ENCODE measurements around the gene PREX1. TPM values are rescaled to one million over a fixed set of nuclear protein-coding genes. Genes with fewer than 3 reads are reported as not detected.

Gene PREX1
- total and polyA plus RNA-seq, 2 donors (not counting 3 experiments of a cell fraction or from before 2014, with no cell fraction given), result 51.3 to 72.9 TPM

DNA sequence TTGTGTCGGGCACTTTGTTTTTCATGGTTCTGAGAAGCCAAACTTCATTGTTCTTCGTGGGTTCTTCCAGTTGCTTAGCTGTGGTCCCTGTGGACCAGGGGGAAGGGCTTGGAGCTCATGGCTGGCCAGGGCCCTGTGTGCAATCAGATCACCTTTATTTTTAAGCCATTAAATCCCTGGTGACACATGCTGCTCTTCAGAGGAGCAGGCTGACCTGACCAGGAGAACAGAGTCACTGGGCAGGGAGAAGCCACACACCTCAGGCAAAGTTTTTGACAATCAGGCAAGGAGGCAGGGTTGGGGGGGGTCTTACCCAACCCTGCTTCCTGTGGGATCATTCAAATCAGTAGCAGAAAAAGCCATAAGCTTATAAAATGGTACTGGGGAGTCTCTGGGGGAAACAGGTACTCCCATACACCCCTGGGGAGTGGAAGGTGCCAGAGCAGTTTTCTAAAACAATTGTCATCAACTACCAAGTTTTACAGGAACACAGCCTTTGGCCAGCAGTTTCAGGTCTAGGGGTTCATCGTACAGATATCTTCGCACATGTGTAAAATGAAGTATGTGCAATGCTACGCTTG, 37.0 kb upstream of the PREX1 start:
- Histone ChIP-seq H4K20me1 (replicated peaks; ENCODE audit: control insufficient read depth, extremely low read depth, insufficient read depth, low read length) (no peaks in the 10 kb centered on the region), H3K4me2 (ENCODE audit: insufficient read depth, low read length) (no peak overlapping the region), H3K79me2 (ENCODE audit: control insufficient read depth, insufficient read depth, low read length) (no peaks in the 10 kb centered on the region), H3K9me3 (replicated peaks; ENCODE audit: control insufficient read depth, insufficient read depth, low read length) (no peaks in the 10 kb centered on the region), H3K36me3 (ENCODE audit: control insufficient read depth in 2 of 2, extremely low read depth in 1 of 2, insufficient read depth in 2 of 2, low read length in 2 of 2) (no peaks in the 10 kb centered on the region), H3K27ac (ENCODE audit: insufficient read depth, low read depth, low read length) (no peak overlapping the region), H3K9ac (replicated peaks; ENCODE audit: extremely low read depth, insufficient read depth, low read length) (no peak overlapping the region), H2AFZ (ENCODE audit: low read depth, low read length) (no peak overlapping the region), H3K4me3 (replicated peaks in 1 of 3; ENCODE audit: insufficient read depth in 1 of 3, low read depth in 1 of 3, low read length in 3 of 3) (no peak overlapping the region), H3K9me1 (replicated peaks; ENCODE audit: control insufficient read depth, extremely low read depth, insufficient read depth, low read length) (no peaks in the 10 kb centered on the region), H3K27me3 (ENCODE audit: control insufficient read depth in 2 of 2, insufficient read depth in 2 of 2, low read length in 2 of 2) (no peaks in the 10 kb centered on the region), H3K4me1 (ENCODE audit: control insufficient read depth, extremely low read depth, insufficient read depth, low read length) (no peaks in the 10 kb centered on the region)
- dilution Hi-C loops (cut with MboI; ENCODE audit: extremely low pct_ligation_motif_present, low sequenced_read_pairs) (no loop called here), intact Hi-C loops (cut with micrococcal nuclease) (no loop called here)
- TF ChIP-seq MYC (IDR thresholded peaks at IDR 0.05; ENCODE audit: low read depth, low read length), result no peak
- TF ChIP-seq JUN (IDR thresholded peaks at IDR 0.05; ENCODE audit: borderline replicate concordance, insufficient read depth, insufficient read length, low read depth), result no peak
- TF ChIP-seq POLR2A (IDR thresholded peaks at IDR 0.05; ENCODE audit: low read depth, low read length), result no peak
- no peak for TF ChIP-seq MAX (IDR thresholded peaks at IDR 0.05; ENCODE audit: insufficient read depth, insufficient read length)
- TF ChIP-seq FOS (IDR thresholded peaks at IDR 0.05; ENCODE audit: borderline replicate concordance, insufficient read depth, low read length), result no peak
- TF ChIP-seq CTCF (IDR thresholded peaks at IDR 0.05; ENCODE audit: extremely low read depth in 1 of 2, insufficient read depth in 1 of 2, low read depth in 1 of 2, low read length in 2 of 2), result no peak
- no peak for TF ChIP-seq POLR2AphosphoS5 (IDR thresholded peaks at IDR 0.05; ENCODE audit: insufficient read depth, low read depth, low read length)
- TF ChIP-seq GATA2 (IDR thresholded peaks at IDR 0.05; ENCODE audit: insufficient read depth, insufficient read length, low read depth, low read length), result no peak
- TF ChIP-seq EZH2 (IDR thresholded peaks at IDR 0.05; ENCODE audit: borderline replicate concordance, low read depth, low read length, severe bottlenecking), result no peak
- CTCF ChIA-PET, result no interaction called here
- POLR2A ChIA-PET, result no interaction called here
- no peak for DNase-seq (ENCODE audit: low read depth, low spot score)
- BruUV-seq (replicated peaks), result no TSS peak
- no peak for FAIRE-seq
